CD14-positive monocyte (primary cell): ENCODE data around the gene TMEM30A. TPM values are rescaled to one million over a fixed set of nuclear protein-coding genes. Genes with fewer than 3 reads are reported as not detected.

Experiments used
- DNase-seq, 3 donors: peaks; one replicate each; pipeline ENCODE4 v3.0.0-alpha.2; 2011 to 2022
- H2AFZ ChIP-seq: 2 replicates; pipeline ENCODE4 v1.6.0; 2012; ENCODE audit warnings: mild to moderate bottlenecking, low read depth, low read length, inconsistent platforms; ENCODE audit not compliant: insufficient read depth, poor library complexity, severe bottlenecking
- H3K27ac ChIP-seq, 2 donors: 1 replicate in 1 of 2; 2 replicates in 1 of 2; pipeline ENCODE4 v1.5.1; 2012 to 2013; ENCODE audit warnings: low read length in 2 of 2, control low read depth in 1 of 2, inconsistent platforms in 1 of 2, low read depth in 1 of 2, mild to moderate bottlenecking in 1 of 2
- H3K27me3 ChIP-seq, 2 donors: one replicate each; pipeline versions ENCODE4 v1.6.0 to v1.6.1; 2011 to 2013; ENCODE audit warnings: low read length in 2 of 2; ENCODE audit not compliant: control insufficient read depth in 2 of 2, insufficient read depth in 2 of 2
- H3K36me3 ChIP-seq, 2 donors: replicated peaks in 1 of 2; 1 replicate in 1 of 2; 2 replicates in 1 of 2; pipeline versions ENCODE4 v1.5.1 to v1.6.1; 2012 to 2013; ENCODE audit warnings: low read length in 2 of 2, control low read depth in 1 of 2, inconsistent platforms in 1 of 2, mild to moderate bottlenecking in 1 of 2; ENCODE audit not compliant: insufficient read depth in 2 of 2, control insufficient read depth in 1 of 2
- H3K4me1 ChIP-seq, 2 donors: 1 replicate in 1 of 2; 2 replicates in 1 of 2; pipeline versions ENCODE4 v1.5.1 to v1.6.1; 2012 to 2013; ENCODE audit warnings: low read length in 2 of 2, control low read depth in 1 of 2, inconsistent platforms in 1 of 2, mild to moderate bottlenecking in 1 of 2, moderate library complexity in 1 of 2; ENCODE audit not compliant: insufficient read depth in 2 of 2, control insufficient read depth in 1 of 2
- H3K4me2 ChIP-seq: replicated peaks from 2 replicates; pipeline ENCODE3; 2012; ENCODE audit warnings: low read length, moderate library complexity, mild to moderate bottlenecking; ENCODE audit not compliant: poor library complexity, severe bottlenecking; ENCODE audit errors: extremely low read depth
- H3K4me3 ChIP-seq, 3 experiments: fragments of 200-600 bp in 1 of 3; sonication (generic) in 1 of 3; replicated peaks in 1 of 3; 1 replicate in 2 of 3; 2 replicates in 1 of 3; pipeline ENCODE4 v1.5.1; 2011 to 2013; ENCODE audit warnings: low read length in 3 of 3, mild to moderate bottlenecking in 3 of 3, control low read depth in 2 of 3, low read depth in 2 of 3, inconsistent platforms in 1 of 3, moderate library complexity in 1 of 3
- H3K79me2 ChIP-seq: 2 replicates; pipeline ENCODE4 v1.6.0; 2012; ENCODE audit warnings: mild to moderate bottlenecking, control low read depth, inconsistent platforms, low read length, moderate library complexity; ENCODE audit not compliant: insufficient read depth
- H3K9ac ChIP-seq: 2 replicates; pipeline ENCODE4 v1.6.0; 2017; ENCODE audit warnings: low read length, mild to moderate bottlenecking; ENCODE audit not compliant: insufficient read depth, poor library complexity, severe bottlenecking
- H3K9me3 ChIP-seq, 2 donors: replicated peaks in 1 of 2; 1 replicate in 1 of 2; 2 replicates in 1 of 2; pipeline versions ENCODE4 v1.5.1 to v1.6.1; 2012 to 2013; ENCODE audit warnings: low read length in 2 of 2, control low read depth in 1 of 2; ENCODE audit not compliant: control insufficient read depth in 1 of 2, insufficient read depth in 1 of 2
- H4K20me1 ChIP-seq: 2 replicates; pipeline ENCODE4 v1.6.0; 2012; ENCODE audit warnings: mild to moderate bottlenecking, low read length, control low read depth, moderate library complexity; ENCODE audit not compliant: insufficient read depth
- H3K27ac Mint-ChIP-seq, 7 donors: one replicate each; pipeline ENCODE4 v1.8.0; 2020; ENCODE audit warnings: mild to moderate bottlenecking in 7 of 7, mixed read lengths in 7 of 7, moderate library complexity in 6 of 7, inconsistent platforms in 2 of 7
- H3K27me3 Mint-ChIP-seq, 3 donors: one replicate each; pipeline ENCODE4 v1.8.0; 2021 to 2022; ENCODE audit warnings: low read depth in 3 of 3, mild to moderate bottlenecking in 3 of 3, mixed read lengths in 3 of 3, moderate library complexity in 3 of 3, inconsistent platforms in 1 of 3
- H3K36me3 Mint-ChIP-seq, 2 donors: one replicate each; pipeline ENCODE4 v1.8.0; 2020; ENCODE audit warnings: mixed read lengths in 2 of 2, inconsistent platforms in 1 of 2, mild to moderate bottlenecking in 1 of 2
- H3K4me1 Mint-ChIP-seq: one replicate; pipeline ENCODE4 v1.8.0; 2020; ENCODE audit warnings: mild to moderate bottlenecking, mixed read lengths
- H3K4me3 Mint-ChIP-seq, 2 donors: one replicate each; pipeline ENCODE4 v1.8.0; 2020; ENCODE audit warnings: mild to moderate bottlenecking in 2 of 2, mixed read lengths in 2 of 2, moderate library complexity in 1 of 2
- H3K9me3 Mint-ChIP-seq, 7 donors: one replicate each; pipeline ENCODE4 v1.8.0; 2020 to 2022; ENCODE audit warnings: mixed read lengths in 7 of 7, mild to moderate bottlenecking in 6 of 7, moderate library complexity in 6 of 7, inconsistent platforms in 2 of 7
- WGBS: methylation state at CpG from one replicate; pipeline ENCODE4 v1.1.5; 2013; ENCODE audit warnings: missing lambda C conversion rate; ENCODE audit not compliant: insufficient coverage; 5-methylcytosine and 5-hydroxymethylcytosine counted together
- intact Hi-C, 2 donors: fragments of 100-400 bp; cut with micrococcal nuclease; formaldehyde crosslinking; loops; one replicate each; pipeline versions ENCODE4 v1.15.0 to v1.15.1; 2023
- polyA plus RNA-seq, 3 donors: library from polyadenylated mRNA; depleted of rRNA in 1 of 3; unstranded in 2 of 3; stranded (reverse) in 1 of 3; fragments of 300-500 nt in 2 of 3; fragments of >200 nt in 1 of 3; fragmentation: Illumina TruSeq in 2 of 3; gene quantifications; 1 replicate in 2 of 3; 2 replicates in 1 of 3; pipeline ENCODE4 v1.2.3, GENCODE V29; 2012 to 2021
- TF ChIP-seq, protein P1 (sequence below): fragments of 200-600 bp; IDR thresholded peaks from one replicate; pipeline ENCODE4 v1.8.0; 2022; ENCODE audit warnings: antibody characterized with exemption, mild to moderate bottlenecking

The TMEM30A gene
- polyA plus RNA-seq, 3 donors: 12.2 to 101 (median 70.6) TPM

DNA sequence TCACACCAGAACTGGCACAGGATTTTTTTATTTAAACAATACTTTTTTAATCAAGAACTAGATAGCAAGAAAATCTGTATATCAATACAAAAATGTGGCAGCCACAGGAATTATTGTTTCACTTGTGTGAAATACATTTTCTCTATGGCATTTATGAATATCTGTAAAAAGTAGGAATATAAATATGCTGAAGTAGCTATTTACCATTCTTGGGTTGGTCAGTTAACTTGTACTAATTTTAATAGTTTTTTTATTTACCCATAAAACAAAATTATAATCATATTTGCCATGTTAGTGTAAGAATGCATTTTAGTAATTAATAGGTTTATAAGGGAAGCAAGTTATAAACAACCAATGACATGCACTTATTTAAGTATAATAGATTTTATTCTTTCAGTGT is 31.4 kb upstream of the TMEM30A start:
- no peaks in the 10 kb centered on the region for H4K20me1 ChIP-seq
- peaks cover 0 to 3% of the 10 kb centered on the region in 2 donors for H3K27me3 ChIP-seq
- H3K4me3 ChIP-seq: no peak overlapping the region
- no peaks in the 10 kb centered on the region for H3K36me3 ChIP-seq
- no peak overlapping the region for H2AFZ ChIP-seq
- no peak overlapping the region for H3K27ac Mint-ChIP-seq
- no peak overlapping the region for H3K4me2 ChIP-seq
- H3K4me1 ChIP-seq: no peaks in the 10 kb centered on the region
- peaks cover 0 to 3% (median 2%) of the 10 kb centered on the region in 7 donors for H3K9me3 Mint-ChIP-seq
- no peak overlapping the region for H3K27ac ChIP-seq
- no peaks in the 10 kb centered on the region for H3K4me1 Mint-ChIP-seq
- H3K4me3 Mint-ChIP-seq: no peak overlapping the region
- H3K9ac ChIP-seq: no peak overlapping the region
- intact Hi-C loops: no loop called here
- H3K27me3 Mint-ChIP-seq: peaks cover 5 to 8% (median 7%) of the 10 kb centered on the region in 3 donors
- no peaks in the 10 kb centered on the region for H3K79me2 ChIP-seq
- no peaks in the 10 kb centered on the region for H3K9me3 ChIP-seq
- H3K36me3 Mint-ChIP-seq: no peaks in the 10 kb centered on the region
- TF ChIP-seq, protein P1, sequence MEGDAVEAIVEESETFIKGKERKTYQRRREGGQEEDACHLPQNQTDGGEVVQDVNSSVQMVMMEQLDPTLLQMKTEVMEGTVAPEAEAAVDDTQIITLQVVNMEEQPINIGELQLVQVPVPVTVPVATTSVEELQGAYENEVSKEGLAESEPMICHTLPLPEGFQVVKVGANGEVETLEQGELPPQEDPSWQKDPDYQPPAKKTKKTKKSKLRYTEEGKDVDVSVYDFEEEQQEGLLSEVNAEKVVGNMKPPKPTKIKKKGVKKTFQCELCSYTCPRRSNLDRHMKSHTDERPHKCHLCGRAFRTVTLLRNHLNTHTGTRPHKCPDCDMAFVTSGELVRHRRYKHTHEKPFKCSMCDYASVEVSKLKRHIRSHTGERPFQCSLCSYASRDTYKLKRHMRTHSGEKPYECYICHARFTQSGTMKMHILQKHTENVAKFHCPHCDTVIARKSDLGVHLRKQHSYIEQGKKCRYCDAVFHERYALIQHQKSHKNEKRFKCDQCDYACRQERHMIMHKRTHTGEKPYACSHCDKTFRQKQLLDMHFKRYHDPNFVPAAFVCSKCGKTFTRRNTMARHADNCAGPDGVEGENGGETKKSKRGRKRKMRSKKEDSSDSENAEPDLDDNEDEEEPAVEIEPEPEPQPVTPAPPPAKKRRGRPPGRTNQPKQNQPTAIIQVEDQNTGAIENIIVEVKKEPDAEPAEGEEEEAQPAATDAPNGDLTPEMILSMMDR: no peak
- no peak for DNase-seq

DNA sequence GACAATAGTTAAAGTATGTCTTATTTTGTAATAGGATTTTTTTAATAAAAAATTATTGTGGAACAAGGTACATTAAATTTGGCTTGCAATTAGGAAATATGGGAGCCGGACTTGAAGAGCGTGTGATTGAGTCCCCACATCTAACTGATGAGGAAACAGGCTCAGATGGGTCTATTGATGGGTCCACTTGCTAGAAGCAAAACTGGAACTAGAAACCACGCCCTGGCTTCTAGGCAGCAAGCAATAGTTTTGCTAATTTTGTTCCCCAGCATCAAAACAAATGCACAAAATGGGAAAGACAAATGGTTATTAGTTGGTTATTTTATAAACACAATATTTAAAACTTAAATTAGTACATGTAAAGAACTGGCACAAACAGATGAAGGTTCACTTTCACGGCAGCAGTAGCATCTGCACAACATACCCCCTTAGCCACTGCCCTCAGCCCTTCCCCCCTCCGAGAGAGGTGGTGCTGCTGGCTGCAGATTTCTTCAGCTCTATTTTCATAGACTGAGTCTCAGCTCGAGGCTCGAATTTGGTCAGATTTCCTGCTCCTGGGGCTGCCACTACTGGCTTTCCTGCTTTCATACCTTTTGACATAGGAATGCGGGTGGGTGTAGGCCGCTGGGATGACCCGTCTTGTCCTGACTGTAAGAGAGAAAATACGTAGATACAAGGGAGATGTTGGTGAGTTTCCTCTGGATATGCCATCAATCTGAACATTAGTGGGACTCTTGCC is 23.8 kb upstream of the TMEM30A start:
- DNase-seq: no peak
- Histone ChIP-seq H4K20me1 (no peaks in the 10 kb centered on the region), H3K79me2 (no peaks in the 10 kb centered on the region), H3K27me3 (peaks cover 0 to 3% of the 10 kb centered on the region in 2 donors), H3K27ac (no peak overlapping the region), H3K4me3 (no peak overlapping the region), H2AFZ (no peak overlapping the region), H3K9ac (no peak overlapping the region), H3K4me2 (no peak overlapping the region), H3K36me3 (no peaks in the 10 kb centered on the region), H3K9me3 (no peaks in the 10 kb centered on the region), H3K4me1 (no peaks in the 10 kb centered on the region)
- Mint-ChIP-seq H3K36me3 (no peaks in the 10 kb centered on the region), H3K9me3 (no peaks in the 10 kb centered on the region), H3K4me1 (no peaks in the 10 kb centered on the region), H3K27me3 (peaks cover 2 to 15% (median 7%) of the 10 kb centered on the region in 3 donors), H3K27ac (no peak overlapping the region), H3K4me3 (no peak overlapping the region)
- 59% methylated on average over 5 of the region's 11 CpGs for WGBS
- intact Hi-C loops: no loop called here
- TF ChIP-seq, protein P1: no peak
